DMS153 (cell line): ENCODE data around the gene PARD6A.

ENCODE experiments used
- DNase-seq: peaks from one replicate; lab custom pipeline; 2025; lab: John Stamatoyannopoulos, UW

Gene PARD6A

GRCh38 chr16:67660564-67661028, at the start of gene PARD6A:
TSS of gene PARD6A (plus strand) at chr16:67660960. CDS start at chr16:67661039, 79 bp downstream.
- DNase-seq, result peak; percentile 97

DNA sequence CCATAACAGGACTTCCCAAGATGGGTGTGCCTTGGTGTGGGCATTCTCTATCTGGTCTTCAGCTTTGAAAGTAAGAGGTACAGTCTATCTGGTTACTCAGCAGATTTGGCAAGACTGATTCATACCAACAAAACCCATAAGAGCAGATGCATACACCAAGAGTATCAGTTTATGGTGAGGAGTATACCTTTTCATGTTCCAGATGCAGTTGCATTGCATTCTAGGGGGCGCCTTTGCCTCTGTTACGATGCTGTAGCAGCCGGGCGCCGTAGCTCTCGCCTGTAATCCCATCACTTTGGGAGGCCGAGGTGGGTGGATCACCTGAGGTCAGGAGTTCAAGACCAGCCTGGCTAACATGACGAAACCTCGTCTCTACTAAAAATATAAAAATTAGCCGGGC, 47.0 kb upstream of the PARD6A start:
- no peak for DNase-seq

DNA sequence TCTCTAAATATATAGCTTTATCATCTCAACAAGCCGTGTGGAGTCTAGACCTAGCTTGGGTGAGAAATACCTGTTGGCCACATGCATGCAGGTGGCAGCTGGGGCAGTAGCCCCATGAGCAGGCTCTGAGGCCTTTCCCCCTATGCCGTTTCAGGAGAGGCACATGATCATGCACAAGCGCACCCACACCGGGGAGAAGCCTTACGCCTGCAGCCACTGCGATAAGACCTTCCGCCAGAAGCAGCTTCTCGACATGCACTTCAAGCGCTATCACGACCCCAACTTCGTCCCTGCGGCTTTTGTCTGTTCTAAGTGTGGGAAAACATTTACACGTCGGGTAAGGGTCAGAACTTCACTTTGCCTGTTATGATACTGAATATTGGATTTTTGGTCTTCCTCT, 32.5 kb upstream of the PARD6A start:
- no peak for DNase-seq

- DNase-seq, result no peak
Measured at GRCh38 chr16:67632415-67633172, 28.2 kb upstream of the PARD6A start.

GRCh38 chr16:67636713-67637112, 24.0 kb upstream of the PARD6A start:
- no peak for DNase-seq

GRCh38 chr16:67637625-67638024, 23.1 kb upstream of the PARD6A start:
- no peak for DNase-seq

DNA sequence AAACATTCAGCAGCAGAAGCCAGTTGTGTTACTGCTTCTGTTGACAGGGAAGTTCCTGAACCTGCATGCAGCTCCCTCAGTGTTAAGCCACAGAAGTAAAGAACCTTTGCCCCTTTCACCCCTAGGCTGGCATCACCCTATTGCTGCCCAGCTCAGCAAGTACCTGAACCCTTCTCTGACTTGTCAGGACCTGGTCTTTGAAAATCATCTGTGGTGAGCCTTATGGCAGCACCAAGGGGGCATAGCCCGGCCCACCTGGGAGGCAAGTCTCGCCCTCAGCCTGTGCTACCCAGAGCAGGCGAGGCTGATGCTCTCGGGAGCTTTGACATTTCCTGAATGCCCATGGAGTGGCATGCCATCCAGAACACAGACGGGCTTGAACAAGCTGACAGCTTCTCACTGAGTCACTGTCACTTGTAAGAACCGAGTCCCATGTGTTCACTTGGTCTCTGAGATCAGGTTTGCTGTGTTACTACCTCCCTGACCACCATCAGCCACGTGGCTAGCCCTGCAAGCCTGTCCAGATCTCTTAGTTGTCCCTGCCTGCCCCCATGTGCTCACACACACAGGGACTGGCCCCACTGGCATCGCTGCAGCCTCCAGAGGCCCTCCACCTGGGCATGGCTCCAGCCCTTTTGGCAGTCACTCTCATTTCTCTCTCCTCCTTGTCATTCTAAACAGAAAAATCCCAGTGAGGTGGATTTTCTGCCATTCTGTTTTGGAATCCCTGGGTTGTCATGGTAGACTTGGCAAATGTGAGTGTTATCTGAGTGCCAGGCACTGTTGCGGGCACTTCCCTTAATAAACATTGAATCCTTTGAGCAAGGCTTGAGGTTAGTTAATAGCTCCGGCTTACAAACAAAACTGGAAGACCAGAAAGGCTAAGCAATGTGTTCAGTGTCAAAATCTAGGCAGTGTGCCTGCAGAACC, 18.7 kb upstream of the PARD6A start:
- DNase-seq, result no peak

DNA sequence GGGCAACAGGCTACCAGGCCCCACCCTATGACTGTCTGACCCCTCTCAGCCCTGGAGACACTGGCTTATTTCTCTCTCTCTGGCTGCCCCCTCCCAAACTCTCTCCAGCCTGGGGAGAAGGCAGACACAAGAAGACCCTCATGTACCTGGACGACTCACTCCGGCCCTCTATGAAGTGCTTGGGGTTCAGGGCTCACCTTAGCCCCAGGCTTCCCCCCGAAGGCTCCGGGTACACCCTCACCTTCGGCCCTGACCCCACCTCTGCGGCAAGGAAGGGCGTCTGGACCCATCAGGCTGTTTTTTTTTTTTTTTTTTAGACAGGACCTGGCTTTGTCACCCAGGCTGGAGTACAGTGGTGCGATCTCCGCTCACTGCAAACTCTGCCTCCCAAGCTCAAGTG, 16.7 kb upstream of the PARD6A start:
- no peak for DNase-seq

GRCh38 chr16:67645397-67646121, 15.2 kb upstream of the PARD6A start:
- no peak for DNase-seq

- no peak for DNase-seq
Measured at GRCh38 chr16:67647111-67647651, 13.6 kb upstream of the PARD6A start.

DNA sequence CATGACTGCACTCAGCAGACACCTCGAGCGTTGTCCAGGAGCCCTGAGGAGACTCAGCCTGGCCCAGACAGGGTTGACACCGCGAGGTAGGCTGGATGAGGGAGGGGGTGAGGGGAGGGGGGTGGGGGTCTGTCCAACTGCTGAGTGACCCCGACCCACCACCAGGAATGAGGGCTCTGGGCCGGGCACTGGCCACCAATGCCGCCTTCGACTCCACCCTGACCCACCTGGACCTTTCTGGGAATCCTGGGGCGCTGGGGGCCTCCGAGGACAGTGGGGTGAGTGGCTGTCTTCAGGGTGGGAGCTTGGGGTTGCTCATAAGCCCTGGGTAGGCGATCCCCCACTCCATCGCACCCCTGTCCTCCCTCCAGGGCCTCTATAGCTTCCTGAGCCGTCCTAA, 13.1 kb upstream of the PARD6A start:
- no peak for DNase-seq

DNA sequence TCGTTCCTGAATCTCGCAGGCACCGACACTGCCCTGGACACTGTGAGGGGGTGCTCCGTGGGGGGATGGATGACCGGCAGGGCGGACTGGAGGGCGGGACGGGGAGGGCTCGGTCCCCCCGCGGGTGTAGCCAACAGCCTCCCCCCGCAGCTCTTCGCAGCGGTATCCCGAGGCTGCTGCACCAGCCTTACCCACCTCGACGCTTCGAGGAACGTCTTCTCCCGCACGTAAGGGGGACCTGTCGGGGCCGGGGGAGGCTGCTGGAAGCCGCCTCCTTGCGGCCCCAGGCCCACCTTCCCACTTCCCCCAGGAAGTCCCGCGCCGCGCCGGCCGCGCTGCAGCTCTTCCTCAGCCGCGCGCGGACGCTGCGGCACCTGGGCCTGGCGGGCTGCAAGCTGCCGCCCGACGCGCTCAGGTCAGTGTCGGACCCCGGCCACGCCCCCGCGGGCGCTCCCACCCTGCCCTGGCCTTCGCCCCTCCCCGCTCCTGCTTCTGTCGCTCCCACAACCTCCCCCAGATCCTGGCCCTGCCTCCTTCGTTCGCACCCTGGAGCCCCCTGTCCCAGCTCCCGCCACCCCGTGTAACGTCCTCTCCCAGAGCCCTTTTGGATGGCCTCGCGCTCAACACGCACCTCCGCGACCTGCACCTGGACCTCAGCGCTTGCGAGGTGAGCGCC, 12.5 kb upstream of the PARD6A start:
- no peak for DNase-seq

DNA sequence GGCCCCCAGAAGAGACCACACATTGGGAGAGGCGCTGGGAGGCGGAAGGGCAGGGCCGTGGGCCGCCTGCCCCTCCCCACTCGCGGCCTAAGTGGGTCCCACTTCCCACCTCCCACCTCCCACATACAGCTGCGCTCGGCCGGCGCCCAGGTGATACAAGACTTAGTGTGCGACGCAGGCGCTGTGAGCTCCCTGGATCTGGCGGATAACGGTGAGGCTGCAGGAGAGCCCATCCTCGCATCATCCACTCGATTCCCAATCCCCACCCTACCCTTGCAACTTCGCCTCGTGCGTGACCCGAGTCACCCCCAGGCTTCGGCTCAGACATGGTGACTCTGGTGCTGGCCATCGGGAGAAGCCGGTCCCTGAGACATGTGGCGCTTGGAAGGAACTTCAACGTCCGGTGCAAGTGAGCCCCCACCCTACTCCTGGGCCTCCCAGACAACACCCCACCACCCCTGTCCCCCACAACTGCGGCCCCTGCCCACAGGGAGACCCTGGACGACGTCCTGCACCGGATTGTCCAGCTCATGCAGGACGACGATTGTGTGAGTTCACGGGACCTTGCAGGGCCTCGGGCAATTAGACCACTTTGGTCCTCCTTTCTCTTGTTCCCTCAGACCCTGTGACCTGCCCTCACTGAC, 11.9 kb upstream of the PARD6A start:
- no peak for DNase-seq

DNA sequence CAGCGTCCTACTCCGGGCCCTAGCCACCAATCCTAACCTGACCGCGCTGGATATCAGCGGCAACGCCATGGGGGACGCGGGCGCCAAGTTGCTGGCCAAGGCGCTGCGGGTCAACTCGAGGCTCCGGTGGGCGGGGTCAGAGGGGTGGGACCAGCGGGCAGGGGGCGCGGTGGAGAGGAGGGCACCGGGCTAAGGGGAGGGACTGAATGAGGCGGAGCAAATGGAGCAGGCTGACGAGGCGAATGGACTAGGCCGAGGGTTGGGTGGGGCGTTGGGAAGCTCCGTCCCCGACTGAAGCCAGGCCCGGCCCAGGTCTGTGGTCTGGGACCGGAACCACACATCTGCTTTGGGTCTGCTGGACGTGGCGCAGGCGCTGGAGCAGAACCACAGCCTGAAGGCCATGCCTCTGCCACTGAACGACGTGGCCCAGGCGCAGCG, 11.2 kb upstream of the PARD6A start:
- no peak for DNase-seq

DNA sequence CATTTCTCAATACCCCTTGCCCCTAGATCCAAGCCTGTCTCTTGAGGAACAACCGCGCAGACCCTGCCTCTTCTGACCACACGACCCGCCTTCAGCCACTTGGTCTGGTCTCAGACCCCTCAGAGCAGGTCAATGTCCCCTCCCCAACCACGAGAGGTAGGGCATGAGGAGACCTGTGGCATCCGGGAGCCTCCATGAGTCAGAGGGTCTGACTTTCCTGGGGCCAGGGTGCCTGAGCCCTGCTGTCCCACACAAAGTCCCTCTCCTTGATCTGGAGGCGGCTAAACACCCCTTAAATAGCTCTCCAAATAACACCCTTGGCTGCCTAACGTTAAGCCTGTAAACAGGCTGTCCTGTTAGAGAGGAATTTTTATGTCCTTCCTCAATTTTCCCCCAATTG, 10.7 kb upstream of the PARD6A start:
- DNase-seq, result no peak

DNA sequence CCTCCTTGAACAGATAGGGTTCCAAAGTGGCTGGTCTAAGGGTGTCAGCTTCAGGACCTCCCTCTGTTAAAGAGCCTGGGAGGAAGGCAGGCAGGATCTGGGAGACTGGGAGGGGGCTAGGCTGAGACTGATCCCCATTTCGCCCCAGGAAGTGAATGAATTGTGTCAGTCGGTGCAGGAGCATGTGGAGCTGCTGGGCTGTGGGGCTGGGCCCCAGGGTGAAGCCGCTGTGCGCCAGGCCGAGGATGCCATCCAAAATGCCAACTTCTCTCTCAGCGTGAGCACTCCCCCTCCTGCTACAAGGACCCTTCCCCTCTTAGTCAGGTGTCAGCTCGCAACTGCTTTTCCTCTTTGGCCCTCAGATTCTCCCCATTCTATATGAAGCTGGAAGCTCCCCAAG, 9.7 kb upstream of the PARD6A start:
- DNase-seq, result no peak

DNA sequence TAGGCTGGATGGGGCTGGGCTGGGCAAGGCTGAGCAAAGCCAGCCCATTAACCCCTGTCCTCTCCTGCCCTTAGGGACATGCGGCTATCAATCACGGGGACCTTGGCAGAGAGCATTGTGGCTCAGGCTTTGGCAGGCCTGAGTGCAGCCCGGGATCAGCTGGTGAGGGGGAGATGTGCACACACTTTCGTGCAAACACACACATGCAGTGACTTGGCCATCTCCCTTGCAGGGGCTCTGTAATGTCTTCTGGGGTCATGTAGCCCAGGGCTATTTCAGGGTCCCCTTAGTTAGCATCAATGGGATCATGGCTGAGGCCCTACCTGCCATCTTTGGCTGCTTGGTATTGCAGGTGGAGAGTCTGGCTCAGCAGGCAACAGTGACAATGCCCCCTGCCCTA, 8.9 kb upstream of the PARD6A start:
- DNase-seq, result no peak

GRCh38 chr16:67652578-67653127, 8.1 kb upstream of the PARD6A start:
- no peak for DNase-seq

DNA sequence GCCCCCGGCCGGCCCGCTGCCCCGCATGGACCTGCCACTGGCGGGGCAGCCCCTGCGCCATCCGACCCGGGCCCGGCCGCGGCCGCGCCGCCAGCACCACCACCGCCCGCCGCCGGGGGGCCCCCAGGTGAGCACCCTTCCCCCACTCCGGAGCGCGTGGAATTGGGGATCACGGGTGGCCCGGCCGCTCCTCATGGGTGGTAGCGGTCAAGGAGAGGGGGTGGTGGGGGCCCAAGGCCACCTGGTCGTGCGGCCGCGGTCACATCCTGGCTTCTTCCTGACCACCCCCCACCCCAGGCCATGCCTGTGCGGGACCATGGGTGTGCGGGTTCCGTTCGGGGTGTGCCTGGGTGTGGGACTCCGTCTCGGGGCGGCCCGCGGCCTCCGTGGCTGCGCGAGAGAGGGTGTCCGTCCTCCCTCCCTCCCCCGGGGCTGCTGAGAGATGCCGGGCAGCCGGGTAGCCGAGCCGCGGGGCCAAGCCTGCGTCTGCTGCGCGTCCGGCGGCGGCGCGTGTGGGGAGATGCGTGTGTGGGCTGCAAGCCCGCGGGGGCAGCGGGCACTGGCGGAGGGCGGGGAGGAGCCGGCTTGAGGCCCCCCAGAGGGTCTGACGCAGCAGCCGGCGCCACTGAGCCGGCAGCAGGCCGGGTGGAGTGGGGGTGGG, 7.5 kb upstream of the PARD6A start:
- DNase-seq, result no peak

DNA sequence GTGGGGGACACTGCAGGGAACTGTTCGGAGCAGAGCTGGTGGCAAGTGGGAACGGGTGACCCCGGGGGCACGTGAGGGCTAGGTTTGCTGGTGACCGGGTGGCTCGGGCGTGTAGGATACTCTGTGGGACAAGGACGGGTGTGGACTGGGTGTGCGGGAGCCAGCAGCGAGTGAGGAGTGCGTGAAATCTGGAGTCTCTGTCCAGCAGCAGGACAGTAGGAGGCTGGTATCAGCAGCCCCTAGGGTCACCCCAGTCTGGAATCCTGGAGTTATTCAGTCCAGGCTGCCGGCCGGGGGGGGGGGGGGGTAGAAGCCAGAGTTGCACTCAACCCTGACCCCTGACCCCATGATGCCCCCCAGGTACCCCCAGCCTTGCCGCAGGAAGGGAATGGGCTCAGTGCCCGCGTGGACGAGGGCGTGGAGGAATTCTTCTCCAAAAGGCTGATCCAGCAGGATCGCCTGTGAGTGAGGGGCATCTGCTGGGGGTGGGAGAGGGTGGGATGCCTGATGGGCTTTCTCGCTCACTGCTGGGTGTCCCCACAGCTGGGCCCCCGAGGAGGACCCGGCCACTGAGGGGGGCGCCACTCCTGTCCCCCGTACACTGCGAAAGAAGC, 6.9 kb upstream of the PARD6A start:
- DNase-seq, result no peak
